H9 (cell line): ENCODE results near the gene FAT2. TPM values are rescaled to one million over a fixed set of nuclear protein-coding genes. Genes with fewer than 3 reads are reported as not detected.

Experiments
- DNase-seq: peaks from one replicate; pipeline ENCODE4 v3.0.0-alpha.2; 2017
- H2AFZ ChIP-seq: one replicate; pipeline ENCODE4 v1.6.1; 2013; ENCODE audit warnings: mild to moderate bottlenecking, low read length, control low read depth, moderate library complexity
- H2AK5ac ChIP-seq: 2 replicates; pipeline ENCODE4 v1.6.1; 2013; ENCODE audit warnings: low read length, control low read depth, mixed read lengths; ENCODE audit not compliant: insufficient read length
- H2BK120ac ChIP-seq: one replicate; pipeline ENCODE4 v1.6.1; 2013; ENCODE audit warnings: low read depth, mild to moderate bottlenecking, low read length, control low read depth, inconsistent platforms; ENCODE audit not compliant: poor library complexity, severe bottlenecking
- H2BK12ac ChIP-seq: 2 replicates; pipeline ENCODE4 v1.6.1; 2013; ENCODE audit warnings: low read length, control low read depth, mixed read lengths, low read depth; ENCODE audit not compliant: insufficient read length
- H2BK15ac ChIP-seq: 2 replicates; pipeline ENCODE4 v1.6.1; 2013; ENCODE audit warnings: low read depth, low read length, control low read depth
- H2BK20ac ChIP-seq: one replicate; pipeline ENCODE4 v1.6.1; 2013; ENCODE audit warnings: low read depth, mild to moderate bottlenecking, low read length, control low read depth, inconsistent platforms; ENCODE audit not compliant: poor library complexity, severe bottlenecking
- H2BK5ac ChIP-seq: 2 replicates; pipeline ENCODE4 v1.6.1; 2013; ENCODE audit warnings: low read length, control low read depth, mixed read lengths; ENCODE audit not compliant: insufficient read length
- H3K14ac ChIP-seq: 2 replicates; pipeline ENCODE4 v1.6.1; 2013; ENCODE audit warnings: low read length, control low read depth; ENCODE audit not compliant: insufficient read depth
- H3K18ac ChIP-seq: 2 replicates; pipeline ENCODE4 v1.6.1; 2013; ENCODE audit warnings: low read depth, mild to moderate bottlenecking, mixed read lengths, low read length, control low read depth; ENCODE audit not compliant: insufficient read length
- H3K23ac ChIP-seq: 2 replicates; pipeline ENCODE4 v1.6.1; 2013; ENCODE audit warnings: low read length, control low read depth, mixed read lengths, low read depth; ENCODE audit not compliant: insufficient read length
- H3K23me2 ChIP-seq: 2 replicates; pipeline ENCODE4 v1.6.1; 2013; ENCODE audit warnings: low read depth, mild to moderate bottlenecking, mixed read lengths, low read length, control low read depth; ENCODE audit not compliant: insufficient read length, poor library complexity, severe bottlenecking
- H3K27ac ChIP-seq: 2 replicates; pipeline ENCODE4 v1.5.1; 2013; ENCODE audit warnings: low read length, control low read depth, mixed read lengths, low read depth; ENCODE audit not compliant: insufficient read length
- H3K27me3 ChIP-seq: 2 replicates; pipeline ENCODE4 v1.6.1; 2013; ENCODE audit warnings: low read length, control low read depth, inconsistent platforms; ENCODE audit not compliant: insufficient read depth
- H3K4ac ChIP-seq: 2 replicates; pipeline ENCODE4 v1.6.1; 2013; ENCODE audit warnings: low read depth, mild to moderate bottlenecking, control low read depth, inconsistent platforms, low read length, moderate library complexity
- H3K4me1 ChIP-seq: 2 replicates; pipeline ENCODE4 v1.6.1; 2013; ENCODE audit warnings: low read length, control low read depth, inconsistent platforms; ENCODE audit not compliant: insufficient read depth
- H3K4me2 ChIP-seq: 2 replicates; pipeline ENCODE4 v1.6.1; 2013; ENCODE audit warnings: low read length, control low read depth, mixed read lengths; ENCODE audit not compliant: insufficient read length, insufficient read depth
- H3K56ac ChIP-seq: 2 replicates; pipeline ENCODE4 v1.6.1; 2013; ENCODE audit warnings: low read depth, mild to moderate bottlenecking, mixed read lengths, low read length, control low read depth; ENCODE audit not compliant: insufficient read length
- H3K79me1 ChIP-seq: 2 replicates; pipeline ENCODE4 v1.6.1; 2013; ENCODE audit warnings: low read depth, mild to moderate bottlenecking, moderate library complexity, low read length, control low read depth, inconsistent platforms; ENCODE audit not compliant: insufficient read depth, poor library complexity, severe bottlenecking
- H3K79me2 ChIP-seq: 2 replicates; pipeline ENCODE4 v1.6.1; 2013; ENCODE audit warnings: low read length, control low read depth, inconsistent platforms; ENCODE audit not compliant: insufficient read depth
- H3K9ac ChIP-seq: 2 replicates; pipeline ENCODE4 v1.6.1; 2013; ENCODE audit warnings: low read length, control low read depth, mixed read lengths; ENCODE audit not compliant: insufficient read length; ENCODE audit errors: extremely low read depth
- H3K9me3 ChIP-seq: one replicate; pipeline ENCODE4 v1.6.1; 2013; ENCODE audit warnings: low read depth, low read length, inconsistent platforms; ENCODE audit not compliant: control insufficient read depth
- H3T11ph ChIP-seq: one replicate; pipeline ENCODE4 v1.6.1; 2013; ENCODE audit warnings: mild to moderate bottlenecking, low read length, control low read depth, inconsistent platforms
- H4K20me1 ChIP-seq: one replicate; pipeline ENCODE4 v1.6.1; 2013; ENCODE audit not compliant: control insufficient read depth, insufficient read length, insufficient read depth
- H4K5ac ChIP-seq: 2 replicates; pipeline ENCODE4 v1.6.1; 2013; ENCODE audit warnings: low read depth, mild to moderate bottlenecking, mixed read lengths, low read length, control low read depth; ENCODE audit not compliant: insufficient read length
- H4K8ac ChIP-seq: replicated peaks from 2 replicates; pipeline ENCODE4 v1.6.1; 2013; ENCODE audit warnings: low read length, control low read depth, mixed read lengths, low read depth; ENCODE audit not compliant: insufficient read length
- H4K91ac ChIP-seq: 2 replicates; pipeline ENCODE4 v1.6.1; 2013; ENCODE audit warnings: low read depth, mild to moderate bottlenecking, moderate library complexity, mixed read lengths, low read length, control low read depth; ENCODE audit not compliant: insufficient read length
- H3K27ac Mint-ChIP-seq, 3 experiments: 2 replicates in 2 of 3; 3 replicates in 1 of 3; pipeline ENCODE4 v1.8.0; 2020 to 2021; ENCODE audit warnings: mixed read lengths in 3 of 3, mild to moderate bottlenecking in 1 of 3, moderate library complexity in 1 of 3
- H3K27me3 Mint-ChIP-seq: 2 replicates; pipeline ENCODE4 v1.8.0; 2021; ENCODE audit warnings: low read depth, mild to moderate bottlenecking, moderate library complexity, mixed read lengths
- H3K36me3 Mint-ChIP-seq, 3 experiments: 2 replicates in 2 of 3; 3 replicates in 1 of 3; pipeline ENCODE4 v1.8.0; 2020 to 2021; ENCODE audit warnings: low read depth in 3 of 3, mixed read lengths in 3 of 3; ENCODE audit not compliant: insufficient read depth in 1 of 3
- H3K4me1 Mint-ChIP-seq, 2 experiments: 2 replicates each; pipeline ENCODE4 v1.8.0; 2020; ENCODE audit warnings: mixed read lengths in 2 of 2
- H3K4me3 Mint-ChIP-seq, 2 experiments: 2 replicates in 1 of 2; 3 replicates in 1 of 2; pipeline ENCODE4 v1.8.0; 2020 to 2021; ENCODE audit warnings: mild to moderate bottlenecking in 2 of 2, mixed read lengths in 2 of 2, moderate library complexity in 1 of 2
- H3K9me3 Mint-ChIP-seq, 2 experiments: 2 replicates in 1 of 2; 3 replicates in 1 of 2; pipeline ENCODE4 v1.8.0; 2020; ENCODE audit warnings: mild to moderate bottlenecking in 2 of 2, mixed read lengths in 2 of 2, moderate library complexity in 1 of 2
- WGBS: extraction: QIAGEN DNeasy Blood & Tissue Kit; methylation state at CpG from one replicate; pipeline ENCODE4 v1.1.7; 2013; ENCODE audit warnings: missing lambda C conversion rate, low lambda C conversion rate, mixed read lengths; ENCODE audit not compliant: insufficient read length; ENCODE audit errors: extremely low coverage; 5-methylcytosine and 5-hydroxymethylcytosine counted together
- total RNA-seq: library from RNA; stranded (reverse); gene quantifications from 2 replicates; pipeline ENCODE4 v1.2.1, GENCODE V29; 2021
- TF ChIP-seq, protein P1 (sequence below): fragments of 200-600 bp; sonication (generic); conservative IDR thresholded peaks from 3 replicates; pipeline ENCODE4 v1.8.0; 2021; ENCODE audit warnings: antibody characterized with exemption, mild to moderate bottlenecking

The FAT2 gene
- total RNA-seq, 1 experiment from 2014 or later: 0.15 TPM

GRCh38 chr5:151612689-151613427, 21.7 kb upstream of the FAT2 start:
- H3T11ph ChIP-seq: no peak overlapping the region
- no peaks in the 10 kb centered on the region for H3K79me1 ChIP-seq
- no peak overlapping the region for H2BK5ac ChIP-seq
- no CpG with 5 or more reads among the region's 8 CpGs for WGBS
- H2BK20ac ChIP-seq: no peak overlapping the region
- no peak overlapping the region for H4K5ac ChIP-seq
- no peaks in the 10 kb centered on the region for H4K20me1 ChIP-seq
- H3K56ac ChIP-seq: no peak overlapping the region
- H4K8ac ChIP-seq: no peak overlapping the region
- no peak overlapping the region for H3K9ac ChIP-seq
- H3K4me2 ChIP-seq: no peak overlapping the region
- no peaks in the 10 kb centered on the region for H3K4me1 ChIP-seq
- no peak for DNase-seq
- peak overlapping the region; percentile 44 for H3K18ac ChIP-seq
- no peak overlapping the region for H3K4ac ChIP-seq
- no peak overlapping the region for H2BK120ac ChIP-seq
- H3K23ac ChIP-seq: no peak overlapping the region
- Mint-ChIP-seq H3K27me3 (peaks cover 3% of the 10 kb centered on the region), H3K27ac (peak overlapping the region in 1 of 3 experiments; percentile 89; a peak in 2 of 7 replicates), H3K4me3 (no peak overlapping the region), H3K36me3 (no peaks in the 10 kb centered on the region; a peak in 2 of 7 replicates), H3K4me1 (peaks cover 14 to 21% of the 10 kb centered on the region in 2 experiments), H3K9me3 (no peaks in the 10 kb centered on the region)
- no peak overlapping the region for H2AK5ac ChIP-seq
- no peak overlapping the region for H2BK15ac ChIP-seq
- no peak overlapping the region for H3K27ac ChIP-seq
- no peak overlapping the region; the same call in 1 of the 2 replicates for H3K14ac ChIP-seq
- H3K9me3 ChIP-seq: no peaks in the 10 kb centered on the region
- H2AFZ ChIP-seq: no peak overlapping the region
- no peaks in the 10 kb centered on the region for H3K79me2 ChIP-seq
- TF ChIP-seq, protein P1, sequence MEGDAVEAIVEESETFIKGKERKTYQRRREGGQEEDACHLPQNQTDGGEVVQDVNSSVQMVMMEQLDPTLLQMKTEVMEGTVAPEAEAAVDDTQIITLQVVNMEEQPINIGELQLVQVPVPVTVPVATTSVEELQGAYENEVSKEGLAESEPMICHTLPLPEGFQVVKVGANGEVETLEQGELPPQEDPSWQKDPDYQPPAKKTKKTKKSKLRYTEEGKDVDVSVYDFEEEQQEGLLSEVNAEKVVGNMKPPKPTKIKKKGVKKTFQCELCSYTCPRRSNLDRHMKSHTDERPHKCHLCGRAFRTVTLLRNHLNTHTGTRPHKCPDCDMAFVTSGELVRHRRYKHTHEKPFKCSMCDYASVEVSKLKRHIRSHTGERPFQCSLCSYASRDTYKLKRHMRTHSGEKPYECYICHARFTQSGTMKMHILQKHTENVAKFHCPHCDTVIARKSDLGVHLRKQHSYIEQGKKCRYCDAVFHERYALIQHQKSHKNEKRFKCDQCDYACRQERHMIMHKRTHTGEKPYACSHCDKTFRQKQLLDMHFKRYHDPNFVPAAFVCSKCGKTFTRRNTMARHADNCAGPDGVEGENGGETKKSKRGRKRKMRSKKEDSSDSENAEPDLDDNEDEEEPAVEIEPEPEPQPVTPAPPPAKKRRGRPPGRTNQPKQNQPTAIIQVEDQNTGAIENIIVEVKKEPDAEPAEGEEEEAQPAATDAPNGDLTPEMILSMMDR: no peak
- no peaks in the 10 kb centered on the region for H3K27me3 ChIP-seq
- H2BK12ac ChIP-seq: no peak overlapping the region
- no peaks in the 10 kb centered on the region for H3K23me2 ChIP-seq
- H4K91ac ChIP-seq: no peak overlapping the region
